ENCODE data around the gene TLR8.
A peak's percentile ranks its signal among the peaks of the same experiment; 100 is the strongest.
"Not testable (repeated sequence)": the region's sequence is repeated elsewhere in the genome, so short reads cannot be mapped to it uniquely, and the experiment has no call there.

Gene TLR8

DNA sequence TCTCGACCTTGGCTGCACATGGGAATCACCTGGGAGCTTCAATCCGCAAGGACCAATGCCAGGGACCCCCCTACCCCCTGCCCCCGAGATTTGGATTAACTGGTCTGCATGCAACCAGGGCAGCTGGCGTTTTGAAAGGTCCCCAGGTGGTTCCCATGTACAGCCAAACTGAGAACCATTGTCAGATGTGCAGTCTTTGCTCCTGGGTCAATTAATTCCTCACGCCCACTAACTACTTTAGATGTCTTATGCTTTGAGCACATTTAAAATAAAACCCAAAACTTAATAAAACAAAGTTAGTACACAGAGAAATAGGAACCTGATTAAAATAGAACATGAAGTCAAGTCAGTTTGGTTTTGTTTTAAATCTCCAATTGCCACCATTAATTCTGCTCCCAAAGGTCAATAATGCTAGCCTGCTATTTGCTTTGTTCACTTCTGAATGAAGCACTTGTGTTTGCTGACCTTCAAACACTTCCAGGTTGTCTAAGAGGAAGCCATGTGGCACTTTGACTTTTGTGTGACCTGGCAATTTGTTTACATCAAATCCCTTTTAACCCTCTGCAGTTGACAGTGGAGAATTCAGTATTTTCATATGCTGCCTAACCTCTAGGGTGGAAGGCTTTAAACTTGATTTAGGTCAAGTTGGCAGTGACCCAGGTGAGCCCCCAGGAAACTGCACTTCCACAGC lies 41.3 kb downstream of the TLR8 start:
- DNase-seq, result no peak

DNA sequence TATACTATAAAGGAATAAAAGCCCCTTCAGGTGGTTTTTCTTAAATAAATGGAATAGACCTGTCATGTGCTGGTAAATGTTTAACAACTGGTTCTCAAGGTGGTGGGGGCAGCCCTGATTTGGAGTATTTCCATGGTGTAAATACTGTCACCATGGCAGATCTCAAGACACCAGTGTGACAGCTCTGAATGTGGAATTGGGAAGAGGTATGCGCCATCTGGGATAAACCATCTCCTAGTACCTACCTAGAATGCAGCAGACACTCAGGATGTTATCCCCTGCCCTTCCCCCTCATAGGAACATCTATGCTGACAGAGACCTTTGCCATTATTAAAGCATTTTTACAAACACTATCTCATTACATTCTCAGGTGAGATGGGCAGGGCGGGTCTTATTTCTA lies 42.1 kb downstream of the TLR8 start:
- no peak for DNase-seq

DNA sequence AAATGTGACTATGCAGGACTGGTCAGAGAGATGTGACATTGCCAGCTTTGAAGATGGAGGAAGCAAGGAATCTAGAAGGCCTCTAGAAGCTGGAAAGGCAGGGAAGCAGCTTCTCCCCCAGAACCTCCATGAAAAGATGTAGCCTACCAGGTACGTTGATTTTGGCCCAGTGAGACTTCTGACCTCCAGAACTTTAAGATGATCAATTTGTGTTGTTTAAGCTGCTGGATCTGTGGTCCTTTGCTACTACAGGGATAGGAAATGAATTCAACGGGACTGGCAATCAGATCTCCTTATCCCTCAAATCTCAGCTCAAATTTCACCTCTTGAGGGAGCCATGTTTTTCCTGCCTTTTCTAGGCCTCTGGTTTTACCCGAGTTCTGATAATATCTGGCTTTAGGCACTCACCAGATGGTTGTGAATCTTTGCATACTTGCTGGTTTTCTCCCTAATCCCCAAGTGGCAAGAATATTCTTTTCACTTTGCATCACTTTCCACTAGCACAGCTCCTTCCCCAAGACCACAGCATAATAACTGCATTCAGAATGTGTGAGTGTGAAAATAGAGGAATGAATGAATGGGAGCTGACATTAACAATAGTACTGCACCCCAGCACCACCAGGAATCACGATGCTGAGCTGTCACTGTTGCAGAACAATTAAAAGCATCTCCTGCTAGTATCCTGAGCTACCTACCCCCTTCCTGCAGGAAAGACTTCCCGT lies 42.9 kb downstream of the TLR8 start:
- DNase-seq, result no peak

DNA sequence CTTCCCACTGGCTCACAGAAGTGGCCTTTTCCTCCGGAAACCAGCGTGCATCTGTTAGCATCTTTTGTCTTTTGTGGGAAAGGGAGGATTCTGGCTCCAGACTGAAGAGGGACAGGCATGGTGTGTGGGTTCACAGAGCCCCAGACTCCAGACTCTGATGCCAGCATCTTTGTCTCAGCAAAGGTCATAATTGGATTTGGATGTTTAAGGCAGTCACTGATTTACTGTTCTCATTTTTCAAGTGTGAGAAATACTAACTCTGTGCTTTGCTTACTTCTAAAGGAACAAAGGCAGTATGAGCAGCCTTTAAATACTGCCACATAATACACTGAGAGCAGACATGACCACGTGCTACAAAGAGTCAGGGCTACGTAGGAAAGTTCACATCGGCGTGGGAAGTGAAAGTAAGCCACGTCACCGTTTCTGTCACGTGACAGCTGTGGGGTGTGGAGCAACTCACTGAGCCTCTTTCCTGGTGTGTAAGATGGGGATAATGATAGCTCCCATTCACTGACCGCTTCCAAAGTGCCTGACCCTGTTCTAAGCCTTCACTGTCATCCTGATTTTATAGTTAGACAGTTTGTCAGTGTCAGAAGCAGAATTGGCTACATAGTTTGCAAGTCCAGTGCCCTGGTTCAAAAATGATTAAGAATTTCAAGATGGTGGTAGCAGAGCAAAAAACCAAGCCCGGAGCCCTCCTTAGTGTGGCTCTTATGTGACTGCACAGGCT lies 43.7 kb downstream of the TLR8 start:
- peak; percentile 26 for DNase-seq

DNA sequence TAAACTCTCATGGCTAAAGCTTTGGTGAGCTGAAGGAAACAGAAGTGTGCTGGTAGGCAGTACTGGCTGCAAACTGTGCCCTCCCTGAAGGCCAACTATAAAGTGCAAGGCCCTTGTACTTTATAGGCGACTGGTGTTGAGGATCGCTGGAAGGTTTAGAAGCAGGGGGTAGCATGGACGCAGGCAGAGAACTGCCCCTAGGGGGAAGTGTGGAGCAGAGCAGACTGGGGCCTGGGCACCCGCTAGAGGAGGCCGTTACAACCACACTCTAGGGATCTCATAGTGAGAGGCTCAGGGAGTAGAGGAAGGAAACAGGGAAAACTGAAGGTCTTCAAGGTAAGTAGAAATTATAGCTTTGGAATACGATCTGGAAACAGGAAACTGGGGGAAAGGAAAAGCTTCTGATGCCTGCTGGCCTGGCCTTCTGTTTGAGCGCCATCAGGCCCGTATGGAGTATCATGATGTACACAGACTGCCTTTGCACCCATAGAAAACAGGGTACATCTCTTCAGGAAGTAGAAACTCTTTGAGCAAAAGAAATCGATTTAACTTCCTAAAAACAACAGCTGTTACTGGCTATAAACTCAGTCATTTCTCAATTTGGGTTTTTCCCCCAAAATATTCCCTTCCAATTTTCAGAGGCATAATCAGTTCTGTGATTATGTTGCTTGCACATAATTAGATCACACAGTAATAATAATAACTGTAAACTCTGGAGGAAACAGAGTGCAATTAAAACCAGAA lies 44.6 kb downstream of the TLR8 start:
- DNase-seq, result no peak

DNA sequence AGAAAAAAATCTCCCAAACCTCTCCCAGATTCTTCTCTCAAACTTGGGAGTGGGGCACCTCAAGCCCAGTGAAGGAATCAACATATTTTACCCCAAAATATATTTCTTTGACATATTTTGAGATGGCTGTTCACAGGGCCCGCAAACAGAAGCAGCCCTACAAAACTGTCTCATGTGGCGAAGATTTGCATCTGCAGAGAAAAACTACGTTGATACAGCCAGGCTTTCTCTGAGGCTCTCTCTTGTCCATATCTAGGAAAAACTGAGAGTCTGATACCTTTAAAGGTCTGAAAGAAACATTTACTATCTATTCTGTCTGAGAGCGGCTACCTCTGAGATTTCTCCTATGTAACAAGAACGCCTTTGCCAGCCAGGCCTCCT lies 45.2 kb downstream of the TLR8 start:
- DNase-seq, result no peak

DNA sequence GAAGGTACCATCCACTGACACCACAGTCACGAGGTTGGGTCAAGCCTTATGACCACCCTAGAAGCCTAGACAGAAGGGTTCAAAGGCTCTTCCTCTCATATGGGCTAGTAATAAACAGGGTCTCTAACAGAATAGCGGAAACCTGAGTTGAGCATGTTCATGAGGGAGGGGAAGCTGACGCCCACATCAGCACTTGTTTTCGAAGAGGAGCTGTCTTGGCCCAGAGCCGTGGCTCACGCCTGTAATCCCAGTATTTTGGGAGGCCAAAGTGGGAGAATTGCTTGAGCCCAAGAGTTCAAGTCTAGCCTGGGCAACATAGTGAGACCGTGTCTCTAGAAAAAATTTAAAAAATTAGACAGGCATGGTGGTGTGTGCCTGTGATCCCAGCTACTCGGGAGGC lies 47.0 kb downstream of the TLR8 start:
- no peak for DNase-seq

DNA sequence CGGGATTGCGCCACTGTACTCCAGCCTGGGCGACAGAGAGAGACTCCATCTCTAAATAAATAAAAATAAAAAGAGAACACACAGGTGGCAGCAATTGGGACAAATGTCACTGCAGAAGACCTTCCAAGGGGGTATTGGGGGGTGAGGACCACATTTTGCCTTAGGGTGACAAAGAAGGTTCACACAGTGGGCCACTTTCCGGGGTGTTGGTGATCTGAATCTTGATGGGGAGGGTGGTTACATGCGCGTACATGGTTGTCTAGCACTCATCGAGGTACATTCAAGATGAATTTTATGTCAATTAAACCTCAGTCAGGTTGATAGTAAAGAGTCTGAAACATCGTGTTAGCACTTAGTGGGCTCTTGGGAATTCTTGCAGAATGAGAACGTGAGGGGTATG lies 48.0 kb downstream of the TLR8 start:
- no peak for DNase-seq

DNA sequence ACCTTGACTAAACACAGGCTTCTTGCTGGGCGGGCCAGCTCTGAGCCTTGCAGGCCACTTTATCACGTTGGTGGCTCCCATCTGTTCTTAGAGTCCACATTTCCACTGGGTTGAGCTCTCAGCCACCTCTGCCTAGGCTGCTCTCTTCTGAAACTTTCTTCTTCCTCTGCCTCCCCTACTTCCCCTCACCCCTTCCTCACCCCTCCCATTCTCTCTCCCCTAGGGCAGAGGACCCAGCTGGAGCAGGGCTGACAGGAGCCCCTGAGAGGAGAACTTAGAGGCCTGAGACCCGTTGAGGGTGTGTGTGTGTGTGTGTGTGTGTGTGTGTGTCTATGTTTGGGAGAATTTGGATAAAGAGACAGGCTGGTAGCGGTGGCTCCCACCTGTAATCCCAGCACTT lies 48.6 kb downstream of the TLR8 start:
- no peak for DNase-seq

DNA sequence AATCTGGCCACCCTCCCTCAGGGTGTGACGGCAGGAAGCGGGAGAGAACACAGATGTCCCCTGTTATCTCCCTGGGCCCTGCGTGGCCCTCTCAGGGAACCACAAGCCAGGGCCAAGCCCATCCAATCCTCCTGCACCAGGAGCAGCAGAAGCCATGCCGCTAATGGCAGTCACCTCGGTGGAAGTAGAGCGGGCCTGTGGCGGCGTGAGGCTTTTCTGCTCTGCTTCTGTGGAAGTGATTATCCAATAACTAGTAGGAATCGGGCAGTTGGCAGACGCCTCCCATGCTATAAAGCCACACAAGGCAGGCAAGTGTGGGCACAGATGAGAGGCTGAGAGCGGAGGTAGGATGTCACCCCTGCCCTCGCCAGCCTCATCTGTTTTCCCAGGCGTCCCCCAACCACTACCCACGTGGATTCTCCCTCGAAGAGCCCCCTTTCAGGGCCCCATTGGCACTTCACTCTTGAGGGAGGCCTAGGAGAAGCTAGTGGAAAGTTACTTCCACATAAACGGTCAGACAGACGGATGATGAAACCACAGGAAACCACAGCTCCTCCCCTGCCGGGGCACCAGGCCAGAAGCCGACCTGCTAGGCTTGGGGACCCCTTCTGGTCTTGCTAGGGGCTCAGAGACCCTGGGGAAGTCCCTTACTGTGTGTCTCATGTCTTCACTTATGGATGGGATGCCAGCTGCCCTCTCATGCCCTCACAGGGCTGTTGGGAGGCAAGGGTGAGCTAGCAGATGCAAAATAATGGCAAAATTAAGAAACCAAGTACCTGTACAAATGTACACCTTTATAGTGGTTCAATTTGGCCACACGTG lies 49.7 kb downstream of the TLR8 start:
- DNase-seq, result peak; percentile 21

DNA sequence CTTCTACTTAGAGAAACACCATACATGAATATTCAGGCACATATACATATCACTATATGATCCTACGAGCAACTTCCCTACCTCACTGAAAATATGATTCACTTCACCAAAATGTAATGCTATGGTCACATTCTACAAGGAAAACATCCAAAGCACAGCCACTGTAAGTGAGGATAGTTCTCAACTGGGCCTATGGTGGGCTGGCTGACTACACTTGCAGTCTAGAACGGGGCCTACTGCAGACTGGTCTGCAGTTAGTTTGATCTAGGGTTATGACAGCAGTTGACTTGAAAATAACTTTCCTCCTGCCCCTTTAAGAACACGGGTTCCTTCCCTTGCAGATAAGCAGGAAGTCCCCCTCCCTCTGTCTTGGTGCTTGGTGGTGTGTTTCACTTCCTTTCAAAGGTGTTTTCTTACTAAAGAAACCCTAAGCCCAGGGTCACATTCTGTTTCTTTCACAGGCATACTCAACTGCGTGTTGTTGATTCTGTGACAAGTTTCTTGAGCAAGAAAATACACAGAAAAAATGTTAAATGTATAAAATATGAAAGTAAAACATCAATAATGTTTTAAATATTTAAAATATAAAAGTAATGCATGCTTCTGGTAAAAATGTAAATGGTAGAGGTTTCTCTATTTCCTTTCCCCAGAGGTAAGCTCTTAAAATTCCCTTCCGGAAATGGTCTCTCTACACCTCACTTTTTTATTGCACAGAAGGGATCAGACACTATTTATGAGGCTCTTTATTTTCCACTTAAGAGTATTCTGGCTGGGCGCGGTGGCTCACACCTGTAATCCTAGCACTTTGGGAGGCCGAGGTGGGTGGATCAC lies 50.5 kb downstream of the TLR8 start:
- peak; percentile 48 for DNase-seq

DNA sequence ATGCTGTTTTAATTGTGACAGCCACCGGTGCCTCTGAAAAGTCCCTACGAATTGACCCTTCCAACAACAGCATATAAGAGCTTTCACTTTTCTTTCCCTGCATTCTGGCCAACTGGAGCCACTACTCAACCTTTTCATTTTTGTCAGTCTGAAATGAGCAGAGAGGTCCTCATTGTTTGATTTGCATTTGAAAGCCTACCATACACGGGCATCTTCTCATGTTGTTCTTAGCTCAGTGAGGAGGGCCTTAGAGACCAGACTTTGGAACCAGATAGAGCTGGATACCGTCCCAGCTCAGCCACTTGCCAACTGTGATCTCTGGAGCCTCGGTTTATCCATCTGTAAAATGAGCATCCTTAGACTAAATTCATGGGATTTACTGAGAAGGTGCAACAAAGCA lies 51.6 kb downstream of the TLR8 start:
- no peak for DNase-seq

DNA sequence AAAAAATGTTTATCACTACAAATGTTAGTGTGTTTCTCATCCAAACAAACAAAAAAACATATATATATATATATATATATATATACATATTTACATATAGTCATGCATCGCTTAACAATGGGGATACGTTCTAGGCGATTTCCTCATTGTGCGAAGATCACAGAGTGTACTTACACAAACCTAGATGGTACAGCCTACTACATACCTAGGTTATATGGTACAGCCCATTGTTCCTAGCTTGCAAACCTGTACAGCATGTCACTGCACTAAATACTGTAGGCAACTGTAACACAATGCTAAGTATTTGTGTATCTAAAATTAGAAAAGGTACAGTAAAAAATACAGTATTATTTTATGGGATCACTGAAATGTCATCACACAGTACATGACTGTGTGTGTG lies 52.0 kb downstream of the TLR8 start:
- DNase-seq, result no peak

DNA sequence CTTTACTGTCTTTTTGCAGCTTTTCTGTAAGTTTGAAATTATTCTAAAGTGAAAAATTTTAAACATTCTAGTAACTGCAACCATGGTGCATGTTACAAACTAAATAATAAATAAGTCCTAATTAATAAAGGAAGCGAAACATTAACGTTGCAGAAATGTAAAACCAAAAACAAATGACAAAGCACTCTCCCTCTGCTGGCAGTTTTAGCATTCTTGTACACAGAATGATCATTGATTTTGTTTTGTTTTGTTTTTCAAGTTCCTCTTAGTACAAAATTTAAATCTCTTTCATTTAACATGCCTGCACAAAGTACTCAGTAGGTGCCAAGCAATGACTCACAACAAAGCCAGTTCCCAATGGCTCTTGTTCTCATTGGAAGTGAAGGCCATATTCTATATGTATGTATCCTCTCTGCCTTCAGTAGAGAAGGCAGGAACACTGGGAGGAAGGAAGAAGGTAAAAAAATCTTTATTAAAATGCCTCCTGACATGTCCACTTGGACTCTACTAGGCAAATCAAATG lies 54.8 kb downstream of the TLR8 start:
- DNase-seq, result no peak

DNA sequence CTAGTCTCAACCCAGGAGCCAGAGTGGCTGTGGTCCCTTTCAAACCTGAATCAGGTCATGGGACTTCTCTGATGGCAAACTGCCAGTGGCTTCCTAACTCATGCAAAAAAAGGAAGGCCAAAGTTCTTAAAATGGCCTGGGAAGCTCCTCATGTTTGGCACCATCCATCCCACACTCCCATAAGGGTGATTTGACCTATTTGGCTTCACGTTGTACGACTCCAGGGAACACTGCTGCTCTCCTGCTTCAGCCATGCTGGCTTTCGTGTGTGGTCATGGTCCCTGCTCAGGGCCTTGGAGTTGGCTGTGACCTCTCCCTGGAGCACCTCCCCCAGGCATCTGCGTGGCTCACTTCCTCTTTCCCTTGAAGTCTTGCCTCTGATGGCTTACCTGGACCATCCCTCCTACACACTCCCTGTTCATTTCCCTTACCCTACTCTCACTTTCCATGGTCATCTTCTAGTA lies 55.7 kb downstream of the TLR8 start:
- no peak for DNase-seq

DNA sequence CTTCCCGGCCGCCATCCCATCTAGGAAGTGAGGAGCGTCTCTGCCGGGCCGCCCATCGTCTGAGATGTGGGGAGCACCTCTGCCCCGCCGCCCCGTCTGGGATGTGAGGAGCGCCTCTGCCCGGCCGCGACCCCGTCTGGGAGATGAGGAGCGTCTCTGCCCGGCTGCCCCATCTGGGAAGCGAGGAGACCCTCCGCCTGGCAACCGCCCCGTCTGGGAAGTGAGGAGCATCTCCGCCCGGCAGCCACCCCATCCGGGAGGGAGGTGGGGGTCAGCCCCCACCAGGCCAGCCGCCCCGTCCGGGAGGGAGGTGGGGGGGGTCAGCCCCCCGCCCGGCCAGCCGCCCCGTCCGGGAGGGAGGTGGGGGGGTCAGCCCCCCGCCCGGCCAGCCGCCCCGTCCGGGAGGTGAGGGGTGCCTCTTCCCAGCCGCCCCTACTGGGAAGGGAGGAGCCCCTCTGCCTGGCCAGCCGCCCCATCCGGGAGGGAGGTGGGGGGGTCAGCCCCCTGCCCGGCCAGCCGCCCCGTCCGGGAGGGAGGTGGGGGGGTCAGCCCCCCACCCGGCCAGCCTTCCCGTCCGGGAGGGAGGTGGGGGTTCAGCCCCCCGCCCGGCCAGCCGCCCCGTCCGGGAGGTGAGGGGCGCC lies 56.9 kb downstream of the TLR8 start:
- DNase-seq, result not testable (repeated sequence)

DNA sequence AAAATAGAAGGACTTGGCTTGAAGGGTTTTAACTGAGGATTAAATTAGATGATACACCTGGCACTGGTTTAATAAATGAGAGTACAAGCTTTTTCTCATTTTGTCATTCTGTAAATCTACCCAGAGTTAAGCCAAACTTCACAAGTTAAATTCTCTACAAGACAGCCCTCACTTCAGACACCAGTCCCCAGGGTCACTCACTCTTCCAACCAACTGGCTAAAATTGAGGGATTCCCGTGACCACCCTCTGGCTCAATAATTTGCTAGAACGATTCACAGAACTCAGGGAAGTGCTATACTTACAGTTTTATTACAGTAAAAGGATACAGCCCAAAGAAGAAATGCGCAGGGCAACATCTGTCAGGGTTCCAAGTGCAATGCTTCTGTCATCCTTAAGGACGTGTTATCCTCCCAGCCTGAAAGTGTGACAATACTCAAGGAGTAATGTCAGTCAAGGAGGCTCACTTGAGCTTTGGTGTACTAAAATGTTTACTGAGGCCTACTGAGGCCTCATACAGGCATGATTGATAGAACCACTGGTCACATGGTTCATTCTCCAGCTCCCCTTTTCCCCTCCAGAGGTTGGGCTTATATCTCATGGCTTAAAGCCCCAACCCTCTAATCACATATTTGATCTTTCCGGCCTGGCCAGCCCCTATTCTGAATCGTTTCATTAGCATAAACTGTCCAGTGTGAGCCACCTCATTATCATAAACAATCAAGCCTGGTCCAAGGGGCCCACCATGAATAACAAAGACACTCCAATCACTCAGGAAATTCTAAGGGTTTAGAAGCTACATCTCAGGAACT lies 58.9 kb downstream of the TLR8 start:
- DNase-seq, result no peak

DNA sequence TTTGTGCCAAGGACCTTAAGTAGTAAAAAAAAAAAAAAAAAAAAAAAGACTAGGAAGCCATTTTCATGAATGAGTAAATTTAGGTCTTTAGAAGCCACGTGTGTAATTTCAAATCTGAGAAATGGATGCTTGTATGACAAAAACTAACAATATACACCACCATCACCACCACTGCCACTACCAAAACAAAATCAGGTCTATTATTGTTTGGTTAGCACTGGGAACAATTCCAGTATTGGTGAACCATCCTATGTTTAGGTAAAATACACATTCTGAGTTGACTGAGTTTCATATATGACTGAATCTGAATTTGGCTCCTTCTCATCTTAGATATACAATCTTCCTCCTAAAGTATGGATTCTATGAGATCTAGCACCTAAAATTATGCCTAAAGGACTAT lies 59.7 kb downstream of the TLR8 start:
- DNase-seq, result no peak

DNA sequence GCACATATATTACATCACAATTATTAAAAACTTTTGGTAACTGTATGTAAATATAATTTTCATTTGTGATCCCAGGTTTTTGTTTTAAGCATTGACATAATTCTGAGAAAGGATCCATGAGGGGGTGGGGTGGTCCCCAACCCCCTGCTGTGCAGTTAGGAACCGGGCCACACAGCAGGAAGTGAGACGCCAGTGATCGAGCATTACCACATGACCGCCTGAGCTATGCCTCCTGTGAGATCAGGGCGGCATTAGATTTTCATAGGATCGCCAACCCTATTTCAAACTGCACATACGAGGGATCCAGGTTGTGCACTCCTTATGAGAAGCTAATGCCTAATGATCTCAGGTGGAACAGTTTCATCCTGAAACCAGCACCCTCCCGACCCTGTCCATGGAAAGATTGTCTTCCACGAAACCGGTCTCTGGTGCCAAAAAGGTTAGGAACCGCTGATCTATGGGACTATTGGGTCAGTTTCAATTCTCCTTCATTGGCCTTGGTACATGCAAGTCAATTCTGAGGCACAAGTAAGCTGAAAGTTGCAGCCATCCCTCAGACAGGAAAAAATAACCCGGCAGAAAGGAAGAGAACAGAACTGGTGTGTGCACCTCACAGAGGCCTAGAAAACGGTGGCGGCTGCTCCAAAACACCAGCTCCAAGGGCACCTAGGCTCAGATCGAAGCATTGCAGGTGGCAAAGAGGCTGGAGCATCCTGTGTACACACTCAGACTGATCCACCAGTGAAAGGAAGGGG lies 61.5 kb downstream of the TLR8 start:
- no peak for DNase-seq

Measured in kidney glomerular epithelial cell (primary cell).